ENCODE results near the gene FRMD5.
"Not testable (repeated sequence)": the region's sequence is repeated elsewhere in the genome, so short reads cannot be mapped to it uniquely, and the experiment has no call there.

The FRMD5 gene

DNA sequence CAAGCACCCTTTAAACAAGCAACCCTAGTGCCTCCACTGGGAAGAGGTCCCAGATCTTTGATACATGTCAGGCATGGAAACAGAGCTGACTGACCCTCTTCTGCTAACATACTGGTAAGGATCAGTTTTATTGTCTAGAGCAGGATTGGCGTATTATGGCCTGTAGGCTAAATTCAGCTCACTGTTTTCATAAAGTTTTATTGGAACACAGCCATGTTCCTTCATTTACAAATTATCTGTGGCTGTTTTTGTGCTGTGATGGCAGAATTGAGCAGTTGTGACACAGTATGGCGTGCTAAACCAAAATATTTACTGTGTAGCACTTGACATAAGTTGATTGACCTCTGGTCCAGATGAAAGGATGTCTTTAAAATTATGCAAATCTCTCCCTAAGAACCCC, 323.2 kb downstream of the FRMD5 start:
- in situ Hi-C loops (cut with MboI; ENCODE audit: low pct_unique_long_range_greater_than_20kb, low sequenced_read_pairs, unreplicated experiment): no loop called here
- TF ChIP-seq, protein P1, sequence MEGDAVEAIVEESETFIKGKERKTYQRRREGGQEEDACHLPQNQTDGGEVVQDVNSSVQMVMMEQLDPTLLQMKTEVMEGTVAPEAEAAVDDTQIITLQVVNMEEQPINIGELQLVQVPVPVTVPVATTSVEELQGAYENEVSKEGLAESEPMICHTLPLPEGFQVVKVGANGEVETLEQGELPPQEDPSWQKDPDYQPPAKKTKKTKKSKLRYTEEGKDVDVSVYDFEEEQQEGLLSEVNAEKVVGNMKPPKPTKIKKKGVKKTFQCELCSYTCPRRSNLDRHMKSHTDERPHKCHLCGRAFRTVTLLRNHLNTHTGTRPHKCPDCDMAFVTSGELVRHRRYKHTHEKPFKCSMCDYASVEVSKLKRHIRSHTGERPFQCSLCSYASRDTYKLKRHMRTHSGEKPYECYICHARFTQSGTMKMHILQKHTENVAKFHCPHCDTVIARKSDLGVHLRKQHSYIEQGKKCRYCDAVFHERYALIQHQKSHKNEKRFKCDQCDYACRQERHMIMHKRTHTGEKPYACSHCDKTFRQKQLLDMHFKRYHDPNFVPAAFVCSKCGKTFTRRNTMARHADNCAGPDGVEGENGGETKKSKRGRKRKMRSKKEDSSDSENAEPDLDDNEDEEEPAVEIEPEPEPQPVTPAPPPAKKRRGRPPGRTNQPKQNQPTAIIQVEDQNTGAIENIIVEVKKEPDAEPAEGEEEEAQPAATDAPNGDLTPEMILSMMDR (IDR thresholded peaks at IDR 0.05; ENCODE audit: extremely low read depth, insufficient read depth, missing control alignments): no peak
- DNase-seq (ENCODE audit: low spot score): no peak

DNA sequence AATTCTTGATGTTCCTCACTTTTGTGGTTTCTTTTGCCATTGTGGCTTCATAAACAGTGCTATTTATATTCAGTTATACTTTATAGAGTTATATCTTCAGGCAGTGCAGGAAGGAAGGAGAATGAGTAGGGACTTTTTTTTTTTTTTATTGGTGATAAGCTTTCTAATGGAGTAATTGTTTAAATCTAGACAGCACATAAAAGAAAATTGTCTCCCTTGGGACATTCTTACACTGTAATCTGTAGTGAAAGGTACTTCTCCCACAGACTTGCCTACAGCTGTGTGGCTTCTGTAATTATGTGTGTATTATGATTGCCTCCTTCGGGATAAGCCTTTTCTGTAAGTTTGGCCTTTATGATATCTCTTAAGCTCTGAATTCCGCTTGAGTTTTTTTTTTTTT, 326.7 kb downstream of the FRMD5 start:
- in situ Hi-C loops (cut with MboI; ENCODE audit: low pct_unique_long_range_greater_than_20kb, low sequenced_read_pairs, unreplicated experiment): no loop called here
- no peak for DNase-seq (ENCODE audit: low spot score)

DNA sequence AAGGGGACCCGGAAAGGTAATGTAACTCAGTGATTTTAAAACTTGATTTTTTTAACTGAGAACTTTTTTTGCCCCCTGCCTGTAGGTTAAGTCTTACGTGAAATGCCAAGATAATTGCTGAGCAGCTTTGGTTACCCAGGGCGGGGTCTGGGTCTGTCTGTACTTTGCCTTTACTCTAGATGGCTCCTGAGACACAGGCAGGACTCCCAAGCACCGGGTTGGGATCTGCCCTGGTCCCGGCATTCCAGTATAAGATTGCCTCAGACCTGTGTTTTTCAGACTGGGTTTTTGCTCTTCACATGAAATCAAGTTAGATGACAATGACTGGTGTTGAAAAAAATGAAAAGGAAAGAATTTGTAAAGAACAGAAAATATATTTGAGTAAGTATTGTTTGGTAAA, 328.0 kb downstream of the FRMD5 start:
- DNase-seq (ENCODE audit: low spot score): no peak
- in situ Hi-C loops (cut with MboI; ENCODE audit: low pct_unique_long_range_greater_than_20kb, low sequenced_read_pairs, unreplicated experiment): no loop called here
- TF ChIP-seq, protein P1 (IDR thresholded peaks at IDR 0.05; ENCODE audit: extremely low read depth, insufficient read depth, missing control alignments): no peak

More for the DNA sequence above, 326.7 kb downstream of the FRMD5 start:
- TF ChIP-seq, protein P1 (IDR thresholded peaks at IDR 0.05; ENCODE audit: extremely low read depth, insufficient read depth, missing control alignments): no peak

DNA sequence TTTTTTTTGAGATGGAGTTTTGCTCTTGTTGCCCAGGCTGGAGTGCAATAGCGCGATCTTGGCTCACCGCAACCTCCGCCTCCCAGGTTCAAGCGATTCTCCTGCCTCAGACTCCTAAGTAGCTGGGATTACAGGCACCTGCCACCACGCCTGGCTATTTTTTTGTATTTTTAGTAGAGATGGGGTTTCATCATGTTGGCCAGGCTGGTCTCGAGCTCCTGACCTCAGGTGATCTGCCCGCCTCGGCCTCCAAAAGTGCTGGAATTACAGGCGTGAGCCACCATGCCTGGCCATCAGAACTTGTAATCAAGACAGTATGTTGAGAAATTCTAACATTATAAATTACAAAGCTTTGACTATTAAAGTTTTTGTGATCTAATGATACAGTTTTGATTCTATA, 328.4 kb downstream of the FRMD5 start:
- in situ Hi-C loops (cut with MboI; ENCODE audit: low pct_unique_long_range_greater_than_20kb, low sequenced_read_pairs, unreplicated experiment); DNase-seq (ENCODE audit: low spot score): not testable (repeated sequence)

DNA sequence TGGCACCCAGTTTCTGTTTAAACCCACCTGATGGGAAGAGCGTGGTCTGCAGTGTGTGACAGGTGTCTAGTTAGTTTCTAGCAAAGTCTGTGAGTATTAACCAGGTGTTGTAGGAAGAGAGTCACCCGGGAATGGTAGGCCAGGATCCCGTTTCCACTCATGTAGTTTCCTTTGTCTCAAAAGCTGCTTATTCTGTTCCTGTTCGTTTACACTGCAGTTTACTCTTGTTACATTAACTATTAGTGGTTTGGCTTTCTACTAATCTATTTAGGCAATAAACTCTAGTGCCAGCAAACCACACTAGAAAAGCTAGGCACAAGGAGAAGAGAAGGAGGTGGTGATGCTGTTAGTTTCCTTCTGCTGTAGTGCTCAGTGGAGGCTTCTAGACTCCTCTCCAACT, 335.5 kb downstream of the FRMD5 start:
- DNase-seq (ENCODE audit: low spot score): no peak
- TF ChIP-seq, protein P1 (IDR thresholded peaks at IDR 0.05; ENCODE audit: extremely low read depth, insufficient read depth, missing control alignments): no peak
- in situ Hi-C loops (cut with MboI; ENCODE audit: low pct_unique_long_range_greater_than_20kb, low sequenced_read_pairs, unreplicated experiment): no loop called here

DNA sequence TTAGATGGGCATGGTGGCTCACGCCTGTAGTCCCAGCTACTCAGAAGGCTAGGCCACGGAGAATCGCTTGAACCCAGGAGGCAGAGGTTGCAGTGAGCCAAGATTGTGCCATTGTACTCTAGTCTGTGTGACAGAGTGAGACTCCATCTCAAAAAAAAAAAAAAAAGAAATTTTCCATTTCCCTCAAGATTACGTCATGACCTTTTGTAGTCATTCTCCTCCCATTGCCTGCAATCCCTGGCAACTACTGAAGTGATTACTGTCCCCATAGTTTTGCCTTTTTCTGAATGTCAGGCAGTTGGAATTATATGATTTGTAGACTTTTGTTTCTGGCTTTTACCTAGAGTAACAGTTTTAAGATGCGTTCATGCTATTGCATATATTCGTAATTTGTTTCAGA, 340.3 kb downstream of the FRMD5 start:
- in situ Hi-C loops (cut with MboI; ENCODE audit: low pct_unique_long_range_greater_than_20kb, low sequenced_read_pairs, unreplicated experiment): no loop called here
- no peak for DNase-seq (ENCODE audit: low spot score)
- TF ChIP-seq, protein P1 (IDR thresholded peaks at IDR 0.05; ENCODE audit: extremely low read depth, insufficient read depth, missing control alignments): no peak

DNA sequence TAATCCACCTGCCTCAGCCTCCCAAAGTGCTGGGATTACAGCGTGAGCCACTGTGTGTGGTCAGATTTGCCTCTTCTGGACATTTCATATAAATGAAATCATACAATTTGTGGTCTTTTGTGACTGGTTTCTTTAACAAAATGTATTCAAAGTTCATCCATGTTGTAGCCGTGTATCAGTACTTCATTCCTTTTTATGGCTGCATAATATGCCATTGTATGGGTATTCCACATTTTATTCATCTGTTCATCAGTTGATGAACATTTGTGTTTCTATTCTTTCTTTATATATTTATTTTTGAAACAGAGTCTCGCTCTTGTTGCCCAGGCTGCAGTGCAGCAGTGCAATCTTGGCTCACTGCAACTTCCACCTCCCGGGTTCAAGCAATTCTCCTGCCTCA, 342.5 kb downstream of the FRMD5 start:
- in situ Hi-C loops (cut with MboI; ENCODE audit: low pct_unique_long_range_greater_than_20kb, low sequenced_read_pairs, unreplicated experiment): no loop called here
- TF ChIP-seq, protein P1 (IDR thresholded peaks at IDR 0.05; ENCODE audit: extremely low read depth, insufficient read depth, missing control alignments): no peak
- DNase-seq (ENCODE audit: low spot score): no peak
